GM20431 (cell line): ENCODE results near the gene GPC2.

Experiments
- in situ Hi-C: fragments of 300-500 bp; cut with MseI, MboI; formaldehyde crosslinking; loops from one replicate; pipeline ENCODE4 v1.15.0; 2020; ENCODE audit warnings: low sequenced_read_pairs; ENCODE audit not compliant: unreplicated experiment

GPC2 gene

DNA sequence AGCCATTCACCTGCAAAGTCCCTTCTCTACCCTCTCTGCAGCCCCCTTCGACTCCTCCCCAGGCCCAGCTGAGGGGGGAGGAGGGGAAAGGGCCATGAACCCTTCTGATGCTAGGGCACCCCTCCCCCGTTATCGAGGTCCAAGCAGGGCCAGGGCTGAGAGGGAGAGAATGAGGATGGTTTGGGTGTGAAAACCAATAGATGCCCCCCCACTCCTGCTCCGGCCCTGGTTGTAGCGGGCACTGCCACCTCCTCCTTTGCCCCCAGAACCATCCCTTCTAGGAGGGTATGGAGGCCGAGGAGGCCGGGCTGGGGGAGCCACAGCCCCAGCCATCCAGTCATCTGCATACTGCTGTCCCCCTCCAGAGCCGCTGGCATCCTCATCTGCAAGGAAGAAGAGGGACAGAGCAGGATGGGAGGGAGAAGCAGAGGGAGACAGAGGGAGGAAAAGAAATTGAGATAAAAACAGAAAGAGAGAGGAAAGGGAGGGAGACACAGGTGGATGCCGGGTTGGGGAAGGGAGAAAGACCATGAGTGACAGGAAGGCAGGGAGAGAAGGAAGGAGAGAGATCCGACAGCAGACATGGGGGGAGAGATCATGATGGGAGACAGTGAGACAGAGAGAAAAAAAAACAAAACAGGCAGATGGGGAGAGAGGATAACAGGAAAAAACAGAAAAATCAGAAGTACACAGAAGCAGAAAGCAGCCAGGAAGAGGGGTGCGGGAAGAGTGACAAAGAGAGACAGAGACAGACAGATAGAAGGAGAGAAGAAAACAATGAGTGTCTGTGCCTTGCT lies 6.9 kb downstream of the GPC2 start:
- in situ Hi-C loops, result no loop called here

DNA sequence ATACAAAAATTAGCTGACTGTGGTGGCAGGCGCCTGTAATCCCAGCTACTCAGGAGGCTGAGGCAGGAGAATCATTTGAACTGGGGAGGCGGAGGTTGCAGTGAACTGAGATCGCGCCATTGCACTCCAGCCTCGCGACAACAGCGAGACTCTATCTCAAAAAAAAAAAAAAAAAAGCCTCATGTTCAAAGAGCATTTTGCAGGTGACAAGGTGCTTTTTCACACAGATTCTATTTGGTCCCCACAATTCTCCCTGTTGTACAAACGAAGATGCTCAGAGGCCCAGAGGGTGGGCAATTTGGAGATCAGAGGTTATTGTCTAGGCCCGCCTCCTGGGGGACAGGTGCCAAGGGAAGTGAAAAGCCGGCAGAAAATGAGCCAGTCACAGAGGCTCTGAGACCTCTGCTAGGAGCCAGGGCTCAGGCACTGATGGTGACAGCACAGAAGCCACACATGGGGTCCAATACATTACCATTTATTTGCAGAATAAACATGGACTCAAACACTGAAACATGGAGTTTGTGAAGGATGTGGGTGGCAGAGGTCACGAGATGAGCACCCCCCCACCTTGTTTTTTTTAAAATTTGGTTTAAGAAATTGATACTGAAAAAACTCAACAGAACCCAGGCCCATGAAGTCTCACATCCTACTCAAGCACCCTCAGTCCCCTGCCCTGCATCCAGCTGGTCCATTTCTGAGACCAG lies 7.9 kb downstream of the GPC2 start:
- in situ Hi-C loops, result no loop called here

DNA sequence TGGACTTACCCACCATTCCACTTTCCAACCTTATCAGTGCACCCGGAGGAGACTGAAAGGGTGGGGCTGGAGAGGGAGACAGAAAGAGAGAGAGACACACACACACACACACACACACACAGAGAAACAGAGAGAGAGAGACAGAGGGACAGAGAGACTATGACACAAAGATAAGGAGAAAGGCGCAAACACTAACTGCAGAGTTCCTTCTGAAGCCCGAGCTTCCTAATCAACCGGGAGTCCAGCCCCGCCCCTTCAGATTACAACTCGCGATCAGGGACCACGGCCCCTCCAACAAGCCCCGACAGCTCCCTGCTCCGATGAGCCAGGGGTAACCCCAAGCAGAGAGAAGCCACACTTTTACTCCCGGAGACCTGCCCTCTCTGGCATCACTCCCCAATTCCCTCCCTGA lies 9.3 kb downstream of the GPC2 start:
- in situ Hi-C loops, result no loop called here

DNA sequence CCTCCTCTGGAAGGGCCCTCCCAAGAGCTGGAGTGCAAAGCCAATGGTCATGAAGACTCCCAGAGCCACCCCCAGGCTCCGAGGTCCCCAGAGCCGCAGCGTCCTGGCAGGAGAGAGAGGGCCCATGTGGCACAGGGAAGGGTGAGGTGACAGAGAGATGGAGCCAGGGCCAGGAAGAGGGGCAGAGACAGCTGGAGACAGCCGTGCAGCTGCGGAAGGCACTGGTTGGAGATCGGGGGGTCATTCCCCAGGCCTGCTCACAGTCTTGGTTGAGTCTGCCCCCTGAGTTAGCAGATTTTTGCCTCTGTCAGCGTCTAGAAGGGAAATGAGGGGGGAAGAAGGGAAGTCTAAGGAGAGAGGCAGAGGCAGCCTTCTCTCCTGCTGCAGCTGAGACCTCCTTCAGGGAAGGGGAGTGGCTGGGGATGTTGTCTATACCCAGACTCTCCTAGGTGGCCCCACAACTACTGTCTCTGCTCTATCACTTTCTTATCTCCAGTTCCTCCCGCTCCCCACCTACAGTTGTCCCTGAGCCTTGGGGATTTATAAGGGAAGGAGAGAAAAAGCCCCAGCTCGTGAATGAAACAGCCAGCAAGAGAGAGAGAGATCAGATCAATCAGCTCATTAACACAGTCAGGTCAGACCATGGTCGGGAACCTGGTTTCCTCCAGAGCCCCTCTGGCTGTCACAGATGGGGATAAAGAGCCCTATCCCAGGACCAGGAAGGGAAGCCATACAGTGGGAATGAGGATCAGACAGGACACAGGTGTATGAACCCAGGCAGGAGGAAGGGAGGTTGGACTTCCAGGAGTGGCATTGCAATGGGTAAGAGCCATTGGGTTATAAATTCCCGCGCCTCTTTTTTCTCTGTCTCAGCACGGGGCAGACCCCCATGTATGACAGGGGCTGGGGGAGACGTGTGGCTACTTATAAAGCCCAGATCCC lies 9.9 kb downstream of the GPC2 start:
- in situ Hi-C loops, result no loop called here

DNA sequence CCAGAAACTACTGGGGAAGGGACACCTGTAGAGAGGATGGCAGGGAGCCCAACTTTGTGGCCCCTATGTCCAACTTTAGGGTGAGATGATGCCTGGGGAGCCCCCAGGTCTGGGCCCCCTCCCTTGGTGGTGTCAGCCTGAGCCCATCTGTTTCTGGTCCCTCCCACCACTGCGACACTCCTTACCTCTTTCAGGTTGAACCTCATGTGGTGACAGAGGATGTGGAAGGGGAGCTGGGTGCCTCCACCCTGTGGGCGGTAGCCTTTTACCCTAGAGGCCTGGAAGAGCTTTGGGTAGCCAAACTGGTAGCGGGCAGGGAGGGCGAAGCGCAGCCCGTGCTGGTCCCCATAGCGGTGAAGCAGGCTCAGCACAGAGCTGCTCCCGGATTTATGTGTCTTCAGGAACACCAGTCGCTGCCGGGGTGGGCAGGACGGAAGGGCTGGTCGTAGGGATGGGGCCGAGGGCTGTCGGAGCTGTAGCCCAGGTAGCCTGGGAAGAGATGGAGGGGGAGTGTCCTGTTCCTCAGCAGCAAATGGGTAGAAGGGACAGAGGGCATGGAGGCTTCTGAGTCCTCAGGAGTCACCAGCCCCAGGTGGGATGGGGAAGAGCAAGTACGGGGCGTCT lies 10.8 kb downstream of the GPC2 start:
- in situ Hi-C loops, result no loop called here

DNA sequence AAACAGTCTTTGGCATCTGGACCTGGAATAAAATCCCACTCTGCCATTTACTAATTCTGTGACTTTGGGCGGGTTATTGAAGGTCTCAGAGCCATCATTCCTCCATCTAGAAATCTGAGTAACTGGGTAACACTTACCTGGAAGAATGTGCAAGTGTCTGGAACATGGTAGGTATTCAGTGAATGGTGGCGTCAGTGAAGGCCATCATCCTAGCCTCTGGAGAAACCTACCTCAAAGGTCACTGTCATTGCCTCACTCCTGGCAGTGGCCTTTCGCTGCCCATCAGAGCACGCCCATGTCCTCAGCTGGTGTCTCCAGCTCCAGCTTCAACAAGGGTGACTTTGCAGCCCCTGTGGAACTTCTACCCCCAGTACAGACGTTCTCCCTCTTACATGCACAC lies 13.3 kb downstream of the GPC2 start:
- in situ Hi-C loops, result no loop called here

DNA sequence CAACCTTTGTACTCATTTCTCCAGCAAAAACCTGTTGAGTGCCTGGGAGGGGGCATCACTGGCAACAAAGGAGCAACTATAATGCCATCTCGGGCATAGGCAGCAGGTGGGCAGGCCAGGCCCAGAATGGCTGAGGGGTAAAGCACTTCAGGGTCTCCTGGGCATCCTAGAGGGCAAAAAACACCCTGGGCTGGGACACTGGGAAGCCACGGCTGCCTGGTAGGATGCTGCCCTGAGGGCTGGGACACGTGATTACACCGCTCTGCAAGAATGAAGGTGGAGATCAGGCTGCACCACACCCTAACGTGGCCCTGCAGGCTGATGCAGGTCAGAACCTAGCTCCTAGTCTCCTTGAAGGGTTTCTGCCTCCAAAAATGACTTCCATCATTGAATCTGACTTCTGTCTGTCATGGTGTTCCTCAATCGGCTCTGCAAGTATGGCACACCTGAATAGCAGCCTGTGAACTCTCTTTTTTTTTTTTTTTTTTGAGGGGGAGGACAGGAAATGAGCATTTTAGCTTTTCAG lies 14.1 kb downstream of the GPC2 start:
- in situ Hi-C loops, result no loop called here

DNA sequence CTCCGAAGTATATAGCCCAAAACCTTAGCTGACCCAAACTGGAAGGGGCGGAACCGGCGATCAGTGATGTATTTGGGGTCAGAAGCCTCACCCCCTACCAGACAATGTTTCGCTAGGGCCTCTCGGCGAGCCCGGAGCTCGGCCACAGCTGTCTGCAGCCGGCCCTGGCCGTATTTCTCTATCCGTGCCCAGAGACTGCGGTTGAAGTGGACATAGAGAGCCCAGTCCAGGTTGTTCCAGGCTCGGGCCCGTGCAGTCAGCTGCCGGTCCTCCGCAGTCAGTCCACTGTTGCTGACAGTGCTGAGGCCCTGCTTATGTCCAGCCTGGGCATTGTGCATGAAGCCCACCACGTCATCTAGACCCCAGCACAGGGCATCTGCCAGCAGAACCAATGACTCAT lies 17.1 kb downstream of the GPC2 start:
- in situ Hi-C loops, result no loop called here

DNA sequence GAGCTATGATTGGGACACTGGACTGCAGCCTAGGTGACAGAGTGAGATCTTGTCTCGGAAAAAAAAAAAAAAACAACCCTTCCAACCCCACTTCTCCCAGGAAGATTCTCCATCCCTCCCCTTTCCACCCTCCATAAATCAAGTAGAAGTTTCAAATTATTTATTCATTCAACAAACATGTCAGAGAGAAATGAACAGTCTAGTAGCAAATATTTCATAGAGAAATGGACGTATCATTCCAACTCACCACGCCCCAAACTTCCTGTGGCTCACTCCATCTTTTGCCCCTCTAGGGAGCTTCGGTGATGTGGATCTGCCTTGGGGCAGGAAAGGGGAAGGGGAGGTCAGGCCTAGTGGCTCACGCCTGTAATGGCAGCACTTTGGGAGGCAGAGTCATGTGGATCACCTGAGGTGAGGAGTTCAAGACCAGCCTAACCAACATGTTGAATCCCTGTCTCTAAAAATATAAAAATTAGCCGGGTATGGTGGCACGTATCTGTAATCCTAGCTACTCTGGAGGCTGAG lies 18.0 kb downstream of the GPC2 start:
- in situ Hi-C loops, result no loop called here

DNA sequence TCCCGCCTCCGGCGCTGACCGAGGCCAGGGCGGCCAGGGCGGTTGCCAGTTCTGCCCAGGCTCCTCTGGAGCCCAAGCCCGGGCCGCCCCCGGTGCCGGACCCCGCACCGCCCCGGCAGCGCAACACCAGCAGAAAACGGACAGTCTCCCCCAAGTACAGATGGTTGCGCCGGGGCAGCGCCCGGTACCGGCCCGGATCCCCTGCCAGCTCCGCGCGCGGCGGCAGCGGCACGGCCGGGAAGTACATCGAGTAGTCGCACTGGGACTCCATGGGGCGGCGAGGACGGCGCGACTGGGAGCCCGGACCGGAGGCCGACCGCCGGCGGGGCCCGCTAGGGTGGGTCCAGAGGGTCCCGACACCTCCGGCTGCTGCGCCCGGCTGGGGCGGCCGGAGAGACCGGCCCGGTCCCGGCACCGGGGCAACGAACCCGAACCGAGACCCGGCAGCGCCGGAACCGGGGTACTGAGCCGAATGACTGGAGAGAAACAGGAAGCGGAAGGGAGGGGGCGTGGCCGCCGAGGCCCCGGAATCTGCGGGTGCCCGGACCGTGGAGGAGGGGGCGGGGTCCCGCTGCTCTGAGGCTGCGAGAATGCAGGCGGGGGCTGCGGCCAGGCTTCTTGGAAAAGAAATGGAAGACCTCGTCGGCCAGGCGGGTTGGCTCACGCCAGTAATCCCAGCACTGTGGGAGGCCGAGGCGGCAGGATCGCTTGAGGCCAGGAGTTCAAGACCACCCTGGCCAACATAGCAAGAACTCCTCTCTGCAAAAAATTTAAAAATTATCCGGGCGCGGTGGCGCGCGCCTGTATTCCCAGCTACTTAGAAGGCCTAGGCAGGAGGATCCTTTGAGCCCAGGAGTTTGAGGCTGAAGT lies 18.7 kb downstream of the GPC2 start, which contains the start of gene TRAPPC14:
Gene TRAPPC14 (minus strand): TSS at position 495 of the 870 bp plus-strand sequence. CDS start 224 bp downstream, at position 271.
- in situ Hi-C loops, result no loop called here

DNA sequence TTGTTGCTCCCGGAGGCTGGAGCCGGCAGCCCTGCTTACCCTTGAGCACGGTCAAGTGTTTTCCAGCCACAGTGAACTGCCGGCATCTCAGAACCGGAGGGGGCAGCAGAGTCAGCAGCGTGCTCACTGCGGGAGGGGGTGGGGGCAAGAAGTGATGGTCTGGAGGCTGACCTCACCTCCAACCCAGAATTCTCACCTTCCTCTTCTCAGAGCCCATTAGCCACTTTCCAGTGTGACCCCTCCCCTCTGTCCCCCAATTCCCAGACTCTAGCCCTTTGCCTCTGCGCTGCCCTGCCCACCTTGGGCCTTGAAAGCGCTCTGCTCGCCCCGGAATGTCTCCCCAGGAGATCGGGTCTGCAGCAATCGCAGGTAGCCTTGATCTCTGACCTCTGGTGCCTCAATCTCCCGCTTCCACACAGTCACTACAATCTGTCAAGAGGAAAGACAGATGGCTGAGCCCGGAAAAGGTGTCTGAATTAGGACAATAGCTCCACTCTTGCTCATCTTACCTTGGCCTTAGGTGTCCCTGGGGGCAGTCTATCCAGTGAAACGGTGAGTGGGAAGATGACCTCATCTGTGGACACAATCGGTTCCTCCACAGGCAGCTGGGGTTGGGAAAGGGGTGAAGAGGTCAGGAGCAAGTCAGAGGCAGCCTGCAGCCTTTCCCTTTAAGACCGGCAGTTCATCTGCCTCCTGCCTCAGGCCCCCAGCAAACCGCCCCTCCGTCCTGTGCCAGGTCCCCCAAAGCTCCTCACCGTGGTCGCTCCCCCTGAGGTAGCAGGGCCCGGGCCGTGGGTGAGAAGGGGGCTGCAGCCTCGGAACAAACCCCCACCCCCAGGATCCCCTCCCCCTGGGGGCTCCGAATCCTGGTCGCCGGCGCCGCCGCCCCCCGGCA lies 19.6 kb downstream of the GPC2 start:
- in situ Hi-C loops, result no loop called here

DNA sequence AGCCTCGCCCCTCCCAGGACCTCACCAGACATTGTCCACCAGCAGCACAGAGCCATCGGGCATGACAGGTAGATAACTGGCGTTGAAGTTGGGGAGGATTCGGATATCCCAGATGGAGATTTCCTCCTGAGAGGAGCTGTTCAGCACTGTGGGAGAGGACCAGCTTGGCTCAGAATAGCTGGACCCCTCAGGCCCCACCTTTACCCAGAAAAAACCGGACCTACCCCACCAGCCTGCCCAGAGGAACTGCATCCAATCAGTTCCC lies 20.2 kb downstream of the GPC2 start:
- in situ Hi-C loops, result no loop called here

DNA sequence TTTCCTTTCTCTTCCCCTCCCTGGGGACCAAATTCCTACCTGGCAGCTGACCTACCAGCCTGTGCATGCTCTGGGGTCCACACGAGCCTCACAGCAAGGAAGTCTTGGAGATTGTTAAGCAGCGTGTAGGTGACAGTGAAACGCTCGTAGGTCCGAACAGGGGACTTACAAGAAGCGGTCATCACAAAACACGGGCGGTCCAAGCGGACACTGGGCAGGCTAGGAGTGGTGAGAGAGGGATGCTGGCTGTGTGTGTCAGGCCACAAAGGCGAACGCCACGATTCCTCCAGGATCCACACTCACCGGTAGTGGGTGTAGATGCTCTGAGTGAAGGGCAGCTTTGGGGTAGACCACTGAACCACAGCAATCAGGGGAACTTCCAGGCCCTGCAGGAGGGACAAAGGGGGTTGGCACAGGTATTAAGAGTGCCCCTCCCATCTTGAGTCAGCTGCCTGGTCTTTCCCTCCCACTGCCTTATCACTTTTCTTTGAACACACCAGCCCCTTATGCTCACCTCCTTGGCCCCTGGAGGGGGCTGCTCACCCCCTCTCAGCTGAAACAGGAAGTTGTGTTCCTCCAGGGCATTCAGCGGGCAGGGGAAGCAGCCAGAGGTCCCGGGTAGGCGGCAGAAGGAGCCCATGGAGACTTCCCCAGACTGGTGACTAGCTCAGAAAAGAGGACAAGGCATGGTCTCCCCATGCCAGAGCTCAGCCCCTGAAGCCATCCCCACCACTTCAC lies 20.7 kb downstream of the GPC2 start:
- in situ Hi-C loops, result no loop called here

DNA sequence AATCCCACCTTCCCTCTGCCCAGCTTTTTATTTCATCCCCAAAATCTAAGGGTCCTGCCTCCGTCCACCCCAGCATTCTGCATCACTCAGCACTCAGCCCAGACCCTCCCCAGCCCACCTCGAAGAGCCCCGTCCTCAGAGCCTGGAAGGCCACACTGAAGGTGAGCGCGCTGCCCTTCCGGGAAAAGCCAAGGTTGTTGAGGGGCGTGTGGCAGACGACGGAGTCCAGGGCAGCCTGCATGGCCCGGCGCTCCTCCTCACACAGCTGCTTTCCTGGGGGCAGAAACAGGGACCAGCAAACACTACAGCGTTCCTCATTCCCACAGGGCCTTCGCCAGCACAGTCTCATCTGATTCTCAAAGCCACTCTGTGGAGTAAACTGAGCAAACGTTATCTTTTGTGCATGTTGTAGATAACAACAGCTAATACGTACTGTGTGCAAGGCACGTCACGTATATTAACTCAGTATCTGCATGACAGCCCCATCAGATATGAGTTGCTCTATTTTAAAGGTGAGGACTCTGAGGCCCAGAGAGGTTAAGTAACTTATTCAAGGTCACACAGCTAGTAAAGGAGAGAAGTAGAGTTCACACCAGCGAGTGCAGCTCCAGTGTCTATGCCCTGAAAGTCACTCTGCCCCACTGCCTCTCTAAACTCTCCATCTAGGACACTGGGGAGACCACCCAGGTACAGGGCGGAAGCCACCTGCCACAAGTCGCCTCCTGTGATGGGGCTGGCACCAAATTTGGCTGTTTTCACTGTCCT lies 21.4 kb downstream of the GPC2 start:
- in situ Hi-C loops, result no loop called here

DNA sequence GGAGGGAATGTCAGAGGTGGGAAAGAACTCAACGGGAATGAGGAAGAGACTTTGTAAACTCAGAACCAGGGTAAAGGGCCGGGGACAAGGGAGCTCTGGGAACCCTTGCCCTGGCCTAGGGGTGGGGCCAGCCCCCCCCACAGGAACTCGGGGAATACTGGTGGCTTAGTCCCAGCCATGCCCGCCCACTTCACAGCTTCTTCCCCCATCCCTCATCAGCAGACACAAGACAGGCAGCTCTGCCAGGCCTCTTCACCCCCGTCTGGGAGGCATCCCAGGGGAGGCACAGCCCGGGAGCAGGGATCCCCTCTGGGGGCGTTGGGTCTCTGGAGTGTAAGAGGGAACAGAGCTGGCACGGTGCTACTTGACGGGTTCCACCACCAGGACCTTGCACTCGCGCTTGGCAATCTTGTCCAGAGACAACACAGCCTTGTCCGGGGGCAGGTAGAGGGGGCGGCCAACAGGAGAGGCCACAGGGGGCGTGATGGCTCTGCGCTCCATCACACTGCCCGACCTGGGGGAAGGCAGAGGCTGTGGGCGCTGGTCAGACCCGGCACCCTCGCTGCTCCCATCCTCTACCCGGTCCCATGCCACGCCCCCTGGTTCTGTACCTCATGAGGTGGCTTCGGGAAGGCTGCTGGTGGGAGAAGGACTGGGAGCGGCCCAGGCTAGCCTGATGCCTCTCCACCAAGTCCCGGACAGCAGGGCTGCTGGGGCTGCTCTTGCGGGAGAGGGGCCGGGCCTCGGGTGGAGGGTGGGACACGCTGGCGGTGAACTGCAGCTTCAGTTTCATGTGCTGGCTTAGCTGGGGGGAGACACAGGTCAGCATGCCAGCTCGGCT lies 22.3 kb downstream of the GPC2 start:
- in situ Hi-C loops, result no loop called here
